ENCODE data around the gene TSPAN5.
A peak's percentile ranks its signal among the peaks of the same experiment; 100 is the strongest.

TSPAN5 gene

DNA sequence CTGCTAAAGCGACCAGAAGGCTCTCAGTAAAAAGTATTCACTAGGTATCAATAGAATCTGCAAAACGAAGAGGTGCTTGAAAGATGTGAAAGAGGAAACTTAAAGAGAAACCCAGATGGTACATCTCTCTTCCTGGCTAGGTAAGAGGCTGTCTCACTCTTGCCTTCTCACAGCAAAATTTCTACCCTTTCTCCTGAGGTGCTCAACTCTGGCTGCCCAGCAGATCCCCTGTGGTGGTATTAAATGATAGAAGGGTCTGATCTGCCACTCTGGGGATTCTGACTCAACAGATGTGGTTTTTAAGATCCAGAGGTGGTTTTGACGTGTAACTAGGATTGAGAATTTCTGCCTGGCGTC lies 14.9 kb upstream of the TSPAN5 start:
- DNase-seq, result no peak

DNA sequence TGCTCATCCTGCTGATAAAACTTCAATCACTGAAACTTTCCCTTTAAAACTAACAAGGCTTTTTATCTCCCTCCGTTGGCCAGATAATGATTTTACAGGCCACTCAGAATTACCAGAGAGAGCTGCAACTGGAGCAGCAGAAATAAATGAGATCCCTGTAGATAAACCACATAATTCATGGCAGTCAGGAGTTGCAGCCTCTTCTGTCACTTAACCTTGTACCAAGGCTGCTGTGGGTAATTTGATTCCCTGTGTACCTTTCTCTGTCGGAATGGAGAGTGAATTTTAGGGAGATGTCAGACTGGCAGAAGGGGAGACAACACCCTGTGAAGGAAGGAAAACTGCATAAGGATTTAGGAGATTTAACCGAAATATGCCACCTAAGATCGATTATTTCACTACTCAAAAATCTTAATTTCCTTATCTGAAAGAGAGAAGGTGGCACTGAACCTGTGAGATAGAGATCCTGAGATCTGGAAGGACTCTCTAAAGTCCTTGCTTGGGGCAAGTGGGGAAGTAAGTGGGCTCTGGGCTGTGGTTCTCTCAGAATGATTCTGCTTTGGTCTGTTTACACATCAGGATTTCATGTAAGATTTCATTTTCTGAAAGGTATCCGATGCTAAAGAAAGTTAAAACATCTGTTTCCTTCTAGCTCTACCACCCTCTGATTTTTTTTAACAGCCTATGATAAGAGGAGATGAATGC lies 14.3 kb upstream of the TSPAN5 start:
- DNase-seq, result no peak

GRCh38 chr4:98671131-98671530 lies 12.7 kb upstream of the TSPAN5 start:
- no peak for DNase-seq

DNA sequence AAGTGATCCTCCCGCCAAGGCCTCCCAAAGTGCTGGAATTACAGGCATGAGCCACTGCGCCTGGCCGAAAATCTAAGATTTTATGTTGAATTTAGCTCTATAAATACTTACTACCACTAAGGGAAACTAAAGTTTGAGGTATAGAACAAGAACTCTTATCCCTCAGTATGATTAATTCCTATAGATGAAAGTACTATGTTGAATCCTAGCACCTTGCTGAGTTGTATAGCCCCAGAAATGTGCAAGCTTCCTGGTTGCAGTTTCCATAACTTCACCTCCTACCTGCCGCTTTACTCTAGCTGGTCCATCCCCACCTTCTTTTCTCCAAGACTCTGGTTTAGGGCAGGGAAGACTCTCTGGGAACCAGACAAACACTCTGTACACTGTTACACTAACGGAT lies 11.8 kb upstream of the TSPAN5 start:
- DNase-seq, result no peak

DNA sequence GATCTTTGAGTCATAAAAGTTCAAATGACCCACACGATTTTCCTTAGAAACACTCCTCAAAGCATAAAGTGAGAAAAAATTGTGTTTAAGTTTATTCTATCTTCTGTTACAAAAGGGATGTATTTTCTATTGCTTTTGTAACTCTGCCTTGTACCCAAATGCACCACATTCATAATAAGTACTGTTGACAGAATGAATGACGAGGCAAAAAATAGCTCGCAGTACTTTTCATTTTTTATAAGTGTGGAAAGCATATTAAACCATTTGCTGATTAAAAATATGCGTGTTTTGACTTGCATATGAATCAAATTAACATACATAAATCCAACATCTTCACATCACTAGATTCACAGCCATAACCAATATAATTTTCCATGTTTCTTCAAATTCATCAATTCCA lies 11.2 kb upstream of the TSPAN5 start:
- no peak for DNase-seq

DNA sequence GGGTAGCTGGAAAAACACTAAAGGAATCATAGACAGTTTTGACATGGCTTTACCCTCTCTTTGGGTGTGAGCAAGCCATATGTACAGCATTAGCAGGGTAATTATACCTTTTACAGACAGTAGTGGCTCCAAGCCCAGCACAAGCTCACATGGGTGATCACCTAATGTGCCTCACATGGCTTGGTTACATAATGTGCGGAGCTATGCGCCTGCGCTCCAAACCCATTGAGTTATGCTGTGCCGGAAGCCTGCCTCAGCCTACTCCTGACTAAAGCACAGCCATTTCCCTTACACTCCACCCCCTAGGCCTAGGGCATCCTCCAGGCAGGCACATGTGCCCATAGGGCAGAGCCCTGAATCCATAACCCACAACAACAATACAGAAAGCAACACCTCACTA lies 6.5 kb upstream of the TSPAN5 start:
- DNase-seq, result no peak

GRCh38 chr4:98663226-98664006 lies 5.0 kb upstream of the TSPAN5 start:
- DNase-seq, result peak in 2 of 51 donors; percentile 2 to 16

DNA sequence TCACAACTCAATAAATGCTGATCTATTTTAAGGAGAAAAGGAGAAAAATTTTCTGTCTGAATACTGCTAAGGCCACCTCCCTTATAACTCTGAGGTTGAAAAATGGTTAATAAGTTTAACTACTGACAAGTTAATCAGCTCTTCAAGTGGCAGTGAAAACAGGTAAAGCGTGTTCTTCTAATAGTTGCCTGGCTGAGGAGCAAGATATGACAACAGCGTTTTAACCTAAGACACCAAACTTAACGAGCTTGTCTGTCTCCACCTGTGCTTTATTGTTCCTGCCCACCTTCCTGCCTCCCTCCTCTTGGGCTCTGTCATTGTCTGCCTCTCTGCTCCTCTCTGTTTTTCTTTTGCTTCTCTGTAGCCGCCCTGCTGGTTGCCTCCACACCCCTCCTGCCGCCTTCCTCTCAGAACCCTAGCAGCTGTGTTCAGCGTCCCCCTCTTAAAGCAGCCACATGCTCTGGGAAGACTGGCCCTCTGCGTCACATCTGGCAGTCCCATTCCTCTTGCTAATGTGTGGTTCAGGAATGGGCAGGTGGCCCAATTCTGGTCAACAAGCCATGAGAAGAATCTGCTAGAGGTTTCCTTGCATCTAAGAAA lies 4.3 kb upstream of the TSPAN5 start:
- no peak for DNase-seq

DNA sequence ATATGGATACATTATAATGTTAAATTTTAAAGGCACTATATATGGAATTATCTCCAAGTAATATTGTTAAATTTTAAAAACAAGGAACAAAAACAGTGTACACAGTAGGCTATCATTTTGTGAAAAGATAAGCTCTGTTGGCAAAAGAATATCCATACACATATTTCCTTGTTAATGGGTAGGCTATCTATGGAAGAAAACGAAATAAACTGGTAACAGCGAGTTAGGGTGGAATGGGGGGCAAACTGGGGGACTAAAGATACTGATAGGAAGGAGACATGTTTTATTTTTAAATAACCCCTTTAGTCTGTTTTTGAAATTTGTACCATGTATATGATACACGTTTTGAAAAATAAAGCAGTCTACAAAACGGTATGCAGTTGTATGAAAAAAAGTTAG lies 3.6 kb upstream of the TSPAN5 start:
- no peak for DNase-seq

DNA sequence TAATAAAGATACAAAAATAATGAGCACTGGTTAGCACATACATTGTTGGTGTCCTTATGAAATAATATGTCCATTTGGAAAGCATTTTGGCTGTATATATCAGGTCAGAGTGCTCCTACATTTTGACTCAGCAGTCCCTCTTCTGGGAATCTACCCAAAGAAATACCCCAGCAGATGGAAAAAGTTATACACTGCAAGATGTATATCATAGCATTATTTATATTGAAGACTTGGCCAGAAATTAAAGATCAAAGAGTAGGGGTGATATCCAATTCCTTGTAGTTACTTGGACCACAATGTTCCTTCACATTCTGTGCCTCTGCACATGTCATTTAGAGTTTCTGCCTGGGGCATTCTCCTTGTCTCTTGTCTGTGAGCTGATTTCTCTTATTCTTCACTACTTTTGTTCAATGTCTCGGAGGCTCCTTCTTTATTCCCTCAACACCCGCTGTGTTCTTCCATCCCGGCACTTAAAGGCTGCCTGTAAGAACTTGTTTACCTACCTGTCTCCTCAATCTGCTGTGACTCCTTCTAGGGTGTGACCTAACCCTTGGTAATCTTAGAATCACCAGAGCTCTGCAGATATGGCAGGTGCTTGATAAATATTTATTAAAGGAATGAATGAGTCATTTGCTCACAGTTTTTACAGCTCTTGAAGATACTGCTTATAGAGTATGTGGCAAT lies 3.1 kb upstream of the TSPAN5 start:
- DNase-seq, result no peak

DNA sequence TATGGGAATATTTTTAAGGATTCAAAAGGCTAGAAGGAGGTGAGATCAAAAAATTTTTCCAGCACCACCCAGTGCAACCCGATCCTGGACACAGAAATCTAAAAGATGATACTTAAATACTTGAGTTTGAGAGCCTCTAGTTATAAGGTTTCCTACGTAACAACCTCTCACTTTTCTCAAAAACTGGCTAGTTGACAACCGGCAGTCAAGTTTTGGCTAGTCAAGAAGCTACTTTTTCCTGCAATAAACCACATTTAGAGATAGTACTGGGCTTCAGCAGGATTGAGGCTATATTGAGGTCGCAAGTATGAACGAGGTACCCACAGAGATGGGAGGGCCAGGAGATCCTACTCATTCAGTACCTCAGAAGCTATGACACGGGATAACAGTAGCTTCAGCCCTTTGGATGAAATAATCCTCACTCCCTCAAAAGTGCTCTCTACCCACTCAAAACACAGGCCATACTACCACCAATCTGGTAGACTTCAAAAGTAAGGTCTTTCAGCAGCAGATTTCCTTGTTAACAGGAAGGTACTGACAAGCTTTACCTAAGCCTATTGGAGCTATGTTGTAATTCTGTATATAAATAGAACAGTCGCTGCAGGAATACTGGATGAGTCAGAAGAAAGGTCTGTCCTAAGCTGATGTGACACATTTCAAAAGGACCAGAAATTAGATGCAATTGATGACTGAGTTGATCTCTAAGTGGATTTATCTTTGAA lies 1.5 kb upstream of the TSPAN5 start:
- DNase-seq, result no peak

DNA sequence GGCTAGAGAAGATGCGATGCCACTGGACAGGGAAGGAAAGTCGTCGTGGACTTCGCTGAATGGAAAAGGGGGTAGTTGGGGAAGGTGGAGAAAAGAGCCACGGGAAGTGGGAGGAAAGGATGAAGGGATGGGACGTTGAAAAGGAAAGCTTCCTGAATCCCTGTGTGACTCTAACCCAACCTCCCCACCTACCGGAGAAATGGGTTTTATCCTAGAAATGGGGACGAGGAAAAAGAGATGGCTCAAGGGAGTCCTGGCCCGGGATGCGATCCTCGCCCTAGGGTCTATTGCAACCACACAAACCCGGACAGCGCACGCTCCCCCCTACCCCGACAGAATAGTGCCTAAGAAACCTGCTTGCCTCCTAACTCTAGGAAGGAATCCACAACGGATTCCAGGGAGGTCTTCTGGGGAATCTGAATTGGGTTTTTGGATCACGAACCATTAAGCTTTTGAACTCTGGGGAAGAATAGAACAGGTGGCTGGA lies 738 bp upstream of the TSPAN5 start:
- peak in 1 of 51 donors; percentile 36 for DNase-seq

DNA sequence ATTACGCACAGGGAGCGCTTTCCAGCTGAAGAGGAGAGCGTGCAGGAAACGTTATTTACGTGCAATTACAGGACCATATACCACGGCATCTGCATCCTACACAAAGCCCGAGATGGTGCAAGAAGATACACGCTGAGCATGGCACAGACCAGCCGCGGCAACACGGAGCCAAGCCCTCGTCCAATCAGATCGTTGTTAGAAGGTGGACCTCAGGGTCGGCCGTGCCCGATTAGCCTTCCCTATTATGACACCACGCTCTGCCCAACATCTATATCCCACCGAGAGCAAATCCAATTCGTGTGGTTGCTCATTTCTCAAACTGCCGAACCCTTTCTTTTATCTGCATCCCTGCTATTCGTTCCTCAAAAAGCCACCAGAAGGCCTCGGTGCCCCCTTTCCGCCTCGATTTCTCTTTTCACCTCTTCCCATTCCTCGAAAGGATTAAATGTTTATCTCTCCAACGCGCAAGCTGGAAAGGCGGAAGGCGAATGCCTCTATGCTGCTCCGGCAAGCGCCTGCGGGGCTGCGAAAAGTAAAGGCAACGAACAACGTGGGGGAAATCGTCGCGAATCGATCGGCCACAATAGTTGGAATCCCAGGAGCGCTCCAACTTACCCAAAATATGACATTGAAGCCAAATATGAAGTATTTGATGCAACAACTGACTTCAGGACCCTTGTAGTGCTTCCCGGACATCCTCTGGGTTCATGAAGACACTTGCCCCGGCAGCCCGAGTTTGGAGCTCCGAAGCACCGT lies 702 bp downstream of the TSPAN5 start:
- peak in 45 of 51 donors; percentile 8 to 90 (median 58) for DNase-seq

- DNase-seq, result no peak
These were observed 1.5 kb downstream of the TSPAN5 start for GRCh38 chr4:98656886-98657285.

DNA sequence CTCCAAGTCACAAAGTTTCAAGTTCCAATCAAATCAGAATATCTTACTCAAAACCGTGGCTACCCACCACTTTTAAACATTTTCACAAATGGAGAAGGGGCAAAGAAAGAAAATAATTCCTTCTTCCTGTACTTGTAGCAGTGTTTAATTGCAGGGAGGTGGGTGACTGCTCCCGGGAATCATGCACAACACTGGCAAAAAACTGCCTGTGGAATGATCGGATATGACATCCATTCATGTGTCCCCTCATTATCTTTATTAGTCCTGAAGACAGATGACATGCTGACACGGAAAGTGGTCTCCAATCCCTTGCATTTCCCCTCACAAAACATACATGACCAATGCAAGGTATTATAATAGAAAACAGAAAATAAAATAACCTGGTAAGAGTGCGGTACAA lies 2.0 kb downstream of the TSPAN5 start:
- peak in 1 of 51 donors; percentile 76 for DNase-seq

DNA sequence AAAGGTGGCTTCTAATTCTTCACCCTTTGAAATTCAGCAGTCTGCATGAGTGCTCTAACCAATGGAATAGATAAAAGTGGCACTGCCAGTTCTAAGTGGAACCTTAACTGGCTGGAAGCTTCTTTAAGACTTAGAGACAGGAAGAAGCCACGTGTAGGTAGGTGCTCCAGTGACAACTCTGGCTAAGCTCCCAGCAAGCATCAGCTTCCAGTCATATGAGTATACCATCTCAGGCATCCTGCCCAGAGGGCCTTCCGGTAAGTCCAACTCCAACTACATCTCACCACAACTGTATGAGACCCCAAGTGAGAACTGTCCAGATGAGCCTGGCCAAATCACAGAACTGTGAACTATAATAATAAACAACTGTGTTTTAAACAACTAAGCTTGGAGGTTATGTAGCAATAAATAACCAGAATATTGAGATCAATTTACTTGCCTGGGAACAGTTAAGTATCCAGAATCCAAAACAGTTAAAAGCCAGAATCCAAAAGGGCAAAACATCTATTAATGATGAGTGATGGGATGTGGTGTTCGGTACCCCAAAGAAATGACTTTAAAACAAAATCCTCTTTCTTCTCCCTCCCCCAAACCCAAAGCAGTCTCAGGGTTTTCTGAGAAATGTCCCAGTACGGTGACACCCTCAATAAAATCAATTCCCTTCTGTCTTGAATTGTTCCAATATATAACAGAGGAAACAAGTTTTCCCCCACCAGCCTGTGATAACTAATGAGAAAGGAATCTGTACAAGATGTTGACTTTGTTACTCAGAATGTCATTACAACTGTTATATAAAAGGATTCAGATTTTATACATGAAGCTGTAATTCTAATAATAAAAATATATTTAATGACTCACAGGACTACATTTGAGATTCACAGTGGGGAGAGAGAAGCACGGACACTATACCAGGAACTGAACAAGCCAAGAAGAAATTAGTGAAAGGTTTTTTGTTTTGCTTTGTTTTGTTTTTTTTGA lies 4.2 kb downstream of the TSPAN5 start:
- DNase-seq, result no peak

DNA sequence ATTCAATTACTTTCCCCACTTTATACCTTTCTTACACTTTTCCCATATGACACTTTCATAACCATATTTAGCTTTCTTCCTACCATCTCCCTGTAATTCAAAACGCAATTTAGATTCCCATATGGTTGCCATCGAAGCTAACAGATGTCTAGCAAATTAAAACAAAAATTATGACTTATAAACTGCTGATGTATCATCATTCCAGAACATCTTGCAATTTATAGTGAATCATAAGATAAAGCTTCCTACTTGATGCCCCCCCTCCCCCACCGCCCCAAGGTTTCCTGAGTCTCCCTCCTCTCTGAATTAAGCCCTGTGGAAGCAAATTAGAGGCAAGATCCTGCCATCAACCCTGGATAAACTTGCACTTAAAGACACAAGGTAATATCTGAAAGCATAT lies 5.4 kb downstream of the TSPAN5 start:
- no peak for DNase-seq

GRCh38 chr4:98648602-98649001 lies 9.8 kb downstream of the TSPAN5 start:
- no peak for DNase-seq

DNA sequence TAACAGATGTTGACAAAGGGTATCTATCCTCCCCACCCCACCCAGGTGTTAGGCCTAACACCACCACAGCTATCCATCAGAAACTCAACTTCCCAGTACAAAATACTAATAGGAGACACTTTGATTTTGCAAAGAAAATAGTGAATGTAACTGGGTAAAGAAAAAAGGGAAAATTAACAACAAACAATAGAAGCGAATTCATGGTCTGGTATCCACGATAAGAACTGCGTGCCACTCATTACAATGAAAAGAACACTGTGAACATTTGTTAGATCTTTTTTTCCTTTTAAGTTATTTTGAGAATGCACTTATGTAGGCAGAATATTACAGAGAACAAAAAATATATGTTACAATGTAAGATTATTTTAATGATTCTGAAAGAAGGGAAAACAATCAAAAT lies 12.0 kb downstream of the TSPAN5 start:
- DNase-seq, result no peak
